ENCODE results near the gene SLC6A19.

SLC6A19 gene

DNA sequence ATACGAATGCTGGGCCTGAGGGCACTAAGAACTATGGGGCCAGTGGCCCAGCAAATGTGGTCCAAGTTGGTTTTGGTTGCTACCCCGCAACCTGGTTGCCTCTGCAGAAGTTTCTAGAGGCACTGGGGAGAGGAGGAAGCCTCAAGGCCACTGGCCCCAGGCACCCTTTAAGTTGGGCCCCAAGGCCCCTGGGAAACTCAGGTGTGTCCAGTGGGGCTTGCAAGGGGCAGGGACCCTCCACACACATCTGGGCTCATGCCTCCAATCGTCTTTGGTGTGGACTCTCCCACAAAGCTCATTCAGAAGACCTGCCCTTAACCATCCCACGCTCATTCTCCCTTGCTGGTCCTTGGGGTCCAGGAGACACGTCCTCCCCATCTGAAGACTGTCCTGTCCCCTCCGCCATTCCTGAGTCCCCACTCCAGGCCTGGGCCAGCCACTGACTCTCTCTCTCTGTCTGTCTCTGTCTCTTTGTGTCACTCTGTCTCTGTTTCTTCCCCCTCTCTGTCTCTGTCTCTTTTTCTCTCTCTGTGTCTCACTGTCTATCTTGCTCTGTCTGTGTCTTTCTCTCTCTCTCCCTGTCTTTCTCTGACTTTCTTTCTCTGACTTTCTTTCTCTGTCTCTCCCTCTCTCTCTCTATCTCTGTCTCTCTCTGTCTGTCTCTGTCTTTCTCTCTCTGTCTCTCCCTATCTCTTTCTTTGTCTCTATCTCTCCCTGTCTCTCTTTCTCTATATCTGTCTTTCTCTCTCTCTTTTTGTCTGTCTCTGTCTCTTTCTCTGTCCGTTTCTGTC lies 3.3 kb upstream of the SLC6A19 start:
- Histone ChIP-seq H2AFZ (ENCODE audit: low read depth, low read length) (no peak overlapping the region), H3K36me3 (replicated peaks; ENCODE audit: low read depth, low read length) (no peaks in the 10 kb centered on the region), H3K27ac (ENCODE audit: low read length) (no peak overlapping the region), H3K4me3 (ENCODE audit: low read length) (no peak overlapping the region), H3K9me3 (ENCODE audit: insufficient read depth, low read length) (no peaks in the 10 kb centered on the region), H4K20me1 (ENCODE audit: insufficient read depth, low read length) (no peaks in the 10 kb centered on the region), H3K4me2 (ENCODE audit: low read length) (no peak overlapping the region), H3K9ac (ENCODE audit: low read length) (no peak overlapping the region), H3K4me1 (ENCODE audit: low read length) (no peaks in the 10 kb centered on the region), H3K27me3 (ENCODE audit: low read depth, low read length) (no peaks in the 10 kb centered on the region), H3K79me2 (ENCODE audit: low read length) (no peaks in the 10 kb centered on the region)
- TF ChIP-seq, protein P1, sequence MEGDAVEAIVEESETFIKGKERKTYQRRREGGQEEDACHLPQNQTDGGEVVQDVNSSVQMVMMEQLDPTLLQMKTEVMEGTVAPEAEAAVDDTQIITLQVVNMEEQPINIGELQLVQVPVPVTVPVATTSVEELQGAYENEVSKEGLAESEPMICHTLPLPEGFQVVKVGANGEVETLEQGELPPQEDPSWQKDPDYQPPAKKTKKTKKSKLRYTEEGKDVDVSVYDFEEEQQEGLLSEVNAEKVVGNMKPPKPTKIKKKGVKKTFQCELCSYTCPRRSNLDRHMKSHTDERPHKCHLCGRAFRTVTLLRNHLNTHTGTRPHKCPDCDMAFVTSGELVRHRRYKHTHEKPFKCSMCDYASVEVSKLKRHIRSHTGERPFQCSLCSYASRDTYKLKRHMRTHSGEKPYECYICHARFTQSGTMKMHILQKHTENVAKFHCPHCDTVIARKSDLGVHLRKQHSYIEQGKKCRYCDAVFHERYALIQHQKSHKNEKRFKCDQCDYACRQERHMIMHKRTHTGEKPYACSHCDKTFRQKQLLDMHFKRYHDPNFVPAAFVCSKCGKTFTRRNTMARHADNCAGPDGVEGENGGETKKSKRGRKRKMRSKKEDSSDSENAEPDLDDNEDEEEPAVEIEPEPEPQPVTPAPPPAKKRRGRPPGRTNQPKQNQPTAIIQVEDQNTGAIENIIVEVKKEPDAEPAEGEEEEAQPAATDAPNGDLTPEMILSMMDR (IDR thresholded peaks at IDR 0.05; ENCODE audit: low read depth, low read length), result no peak
- no peak for TF ChIP-seq EZH2phosphoT487 (IDR thresholded peaks at IDR 0.05; ENCODE audit: low read depth)

DNA sequence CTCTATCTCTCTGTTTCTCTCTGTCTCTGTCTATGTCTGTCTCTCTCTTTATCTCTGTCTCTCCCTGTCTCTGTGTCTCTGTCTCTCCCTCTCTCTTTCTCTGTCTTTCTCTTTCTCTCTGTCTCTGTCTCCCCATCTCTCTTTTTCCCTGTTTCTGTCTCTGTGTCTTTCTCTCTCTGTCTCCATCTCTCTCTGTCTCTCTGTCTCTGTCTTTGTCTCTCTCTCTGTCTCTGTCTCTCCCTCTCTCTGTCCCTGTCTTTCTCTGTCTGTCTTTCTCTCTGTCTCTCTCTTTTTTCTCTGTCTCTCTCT lies 2.1 kb upstream of the SLC6A19 start:
- Histone ChIP-seq H3K4me1 (ENCODE audit: low read length) (no peaks in the 10 kb centered on the region), H4K20me1 (ENCODE audit: insufficient read depth, low read length) (no peaks in the 10 kb centered on the region), H3K4me3 (ENCODE audit: low read length) (no peak overlapping the region), H3K9ac (ENCODE audit: low read length) (no peak overlapping the region), H3K27ac (ENCODE audit: low read length) (no peak overlapping the region), H3K4me2 (ENCODE audit: low read length) (no peak overlapping the region), H2AFZ (ENCODE audit: low read depth, low read length) (no peak overlapping the region), H3K9me3 (ENCODE audit: insufficient read depth, low read length) (no peaks in the 10 kb centered on the region), H3K79me2 (ENCODE audit: low read length) (no peaks in the 10 kb centered on the region), H3K36me3 (replicated peaks; ENCODE audit: low read depth, low read length) (no peaks in the 10 kb centered on the region), H3K27me3 (ENCODE audit: low read depth, low read length) (no peaks in the 10 kb centered on the region)
- TF ChIP-seq, protein P1 (IDR thresholded peaks at IDR 0.05; ENCODE audit: low read depth, low read length), result no peak
- TF ChIP-seq EZH2phosphoT487 (IDR thresholded peaks at IDR 0.05; ENCODE audit: low read depth), result no peak

DNA sequence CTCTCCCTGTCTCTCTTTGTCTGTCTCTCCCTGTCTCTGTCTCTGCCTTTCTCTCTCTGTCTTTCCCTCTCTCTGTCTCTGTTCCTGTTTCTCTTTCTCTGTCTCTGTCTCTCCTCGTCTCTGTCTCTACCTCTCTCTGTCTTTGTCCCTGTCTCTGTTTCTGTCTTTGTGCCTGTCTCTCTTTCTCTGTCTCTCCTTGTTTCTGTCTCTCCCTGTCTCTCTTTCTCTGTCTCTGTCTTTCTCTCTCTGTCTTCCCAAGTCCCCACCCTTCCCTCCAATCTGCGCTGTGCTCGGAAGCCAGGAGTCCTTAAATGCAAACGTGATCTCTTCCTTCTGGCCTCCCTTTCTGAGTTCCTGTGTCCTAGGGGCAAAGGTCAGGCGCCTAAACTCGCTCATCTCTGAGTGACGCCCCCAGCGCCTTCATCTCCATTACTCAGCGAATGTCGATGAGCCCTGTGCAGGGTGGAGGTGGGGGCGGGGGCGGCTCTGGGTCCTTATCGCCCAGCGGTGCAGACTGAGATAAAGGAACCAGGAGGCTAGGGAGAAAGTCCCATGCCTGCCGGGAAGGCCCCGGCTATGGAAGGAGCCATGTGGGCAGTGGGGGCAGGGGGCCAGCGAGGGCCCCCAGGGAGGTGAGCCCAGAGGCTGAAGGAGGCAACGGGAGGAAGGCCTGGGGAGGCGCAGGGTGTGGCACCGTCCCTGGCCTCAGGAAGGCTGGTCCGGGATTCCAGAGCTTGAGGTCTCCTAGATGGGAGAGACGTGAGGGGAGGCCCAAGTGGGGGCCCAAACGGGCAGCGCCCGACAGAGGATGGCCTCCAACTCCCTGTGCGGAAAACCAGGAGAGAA lies 1.5 kb upstream of the SLC6A19 start:
- Histone ChIP-seq H3K9me3 (ENCODE audit: insufficient read depth, low read length) (no peaks in the 10 kb centered on the region), H3K4me3 (ENCODE audit: low read length) (no peak overlapping the region), H2AFZ (ENCODE audit: low read depth, low read length) (no peak overlapping the region), H3K36me3 (replicated peaks; ENCODE audit: low read depth, low read length) (no peaks in the 10 kb centered on the region), H3K27ac (ENCODE audit: low read length) (no peak overlapping the region), H3K27me3 (ENCODE audit: low read depth, low read length) (no peaks in the 10 kb centered on the region), H3K4me1 (ENCODE audit: low read length) (no peaks in the 10 kb centered on the region), H3K9ac (ENCODE audit: low read length) (no peak overlapping the region), H4K20me1 (ENCODE audit: insufficient read depth, low read length) (no peaks in the 10 kb centered on the region), H3K79me2 (ENCODE audit: low read length) (no peaks in the 10 kb centered on the region), H3K4me2 (ENCODE audit: low read length) (no peak overlapping the region)
- TF ChIP-seq, protein P1 (IDR thresholded peaks at IDR 0.05; ENCODE audit: low read depth, low read length), result no peak
- no peak for TF ChIP-seq EZH2phosphoT487 (IDR thresholded peaks at IDR 0.05; ENCODE audit: low read depth)

Measured in OCI-LY3 (cell line).